Stimulated activated CD8-positive, alpha-beta memory T cell treated with anti-CD3 and anti-CD28 coated beads, Interleukin-15, amount 100 ng/mL, for 24 hours (primary cell): ENCODE data around the gene ETV6.

Source experiments
- DNase-seq: peaks from one replicate; pipeline ENCODE4 v3.0.0-alpha.2; 2020; ENCODE audit warnings: low read depth

The ETV6 gene

GRCh38 chr12:11696084-11696483 lies 46.6 kb downstream of the ETV6 start:
- DNase-seq, result no peak

- no peak for DNase-seq
Observed at GRCh38 chr12:11697131-11697530, 47.7 kb downstream of the ETV6 start.

GRCh38 chr12:11697670-11698387 lies 48.4 kb downstream of the ETV6 start:
- no peak for DNase-seq

DNA sequence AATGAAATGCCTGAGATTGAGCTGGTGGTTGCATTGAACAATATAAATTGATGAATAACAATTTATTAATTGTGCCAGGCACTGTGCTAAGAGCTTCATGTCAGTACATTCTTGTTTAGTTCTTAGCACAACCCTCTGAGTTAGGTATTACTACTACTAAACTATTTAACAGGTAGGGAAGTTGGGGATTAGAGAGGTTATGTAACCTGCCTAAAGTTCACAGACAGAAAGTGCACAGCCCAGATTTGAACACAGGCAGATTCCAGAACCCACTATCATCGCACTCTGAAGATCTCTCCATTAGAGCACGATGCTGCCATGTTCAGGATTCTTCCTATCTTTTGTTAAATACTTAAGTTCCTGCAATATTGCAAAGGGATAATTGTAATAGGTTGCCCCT lies 49.3 kb downstream of the ETV6 start:
- DNase-seq, result no peak

- no peak for DNase-seq
Observed at GRCh38 chr12:11701433-11701832, 52.0 kb downstream of the ETV6 start.

- DNase-seq, result no peak
Observed at GRCh38 chr12:11702959-11703358, 53.5 kb downstream of the ETV6 start.

GRCh38 chr12:11703378-11703777 lies 53.9 kb downstream of the ETV6 start:
- DNase-seq, result no peak

- DNase-seq, result no peak
Observed at GRCh38 chr12:11704089-11704488, 54.6 kb downstream of the ETV6 start.

DNA sequence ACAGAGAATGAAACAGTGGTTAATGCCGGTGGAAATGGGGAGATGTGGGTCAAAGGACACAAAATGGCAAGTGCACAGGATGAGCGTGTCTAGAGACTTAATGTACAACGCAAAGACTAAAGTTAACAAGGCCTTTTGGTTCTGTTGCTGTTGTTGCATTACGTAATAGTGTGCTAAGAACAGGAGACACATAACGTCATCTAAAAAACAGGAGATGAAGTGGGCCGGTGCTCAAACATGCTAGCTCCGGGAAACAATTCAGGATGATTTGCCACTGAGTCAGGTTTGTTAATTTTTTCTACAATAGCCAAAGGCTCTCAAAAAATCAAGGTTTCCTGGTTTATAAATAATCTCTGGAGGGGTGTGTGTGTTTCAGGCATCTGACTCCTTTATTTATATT lies 55.5 kb downstream of the ETV6 start:
- DNase-seq, result no peak

GRCh38 chr12:11706509-11707379 lies 57.3 kb downstream of the ETV6 start:
- no peak for DNase-seq

DNA sequence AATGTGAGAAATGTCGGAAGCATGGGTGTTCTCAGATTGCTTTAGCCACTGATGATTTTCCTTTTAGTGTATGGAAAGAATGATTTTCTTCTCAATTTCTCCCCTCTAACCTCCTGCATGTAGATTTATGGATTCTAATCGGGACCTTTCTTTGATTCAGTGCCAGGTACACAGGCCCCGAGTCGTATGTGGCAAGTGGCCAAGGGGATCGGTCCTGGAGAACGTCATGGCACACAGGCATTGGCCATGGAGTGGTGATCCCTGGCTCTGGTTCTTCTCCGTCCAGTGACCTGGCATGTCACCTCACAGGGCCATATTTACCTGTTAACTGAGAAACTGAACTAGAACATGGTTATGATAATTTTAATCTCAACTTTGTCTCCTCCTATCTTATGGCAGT lies 58.1 kb downstream of the ETV6 start:
- DNase-seq, result no peak

- DNase-seq, result no peak
Observed at GRCh38 chr12:11709513-11709912, 60.0 kb downstream of the ETV6 start.

DNA sequence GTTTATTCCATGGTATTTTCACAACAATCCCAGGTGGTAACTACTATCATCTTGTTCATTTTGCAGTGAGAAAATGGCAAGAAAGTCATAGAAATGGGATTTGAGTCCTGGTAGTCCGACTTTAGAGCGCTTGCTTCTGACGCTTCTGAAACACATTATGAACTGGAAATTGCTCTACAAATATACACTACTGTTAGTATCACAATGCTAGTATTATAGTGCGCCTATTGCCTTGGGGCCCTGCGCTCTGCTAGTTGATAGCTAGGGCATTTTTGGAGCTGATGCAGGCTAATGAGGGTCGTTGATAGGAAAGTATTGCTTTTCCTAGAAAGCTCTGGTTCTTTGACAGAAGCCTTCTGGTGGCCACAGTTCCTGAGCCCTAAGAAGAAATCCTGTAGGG lies 61.0 kb downstream of the ETV6 start:
- no peak for DNase-seq

DNA sequence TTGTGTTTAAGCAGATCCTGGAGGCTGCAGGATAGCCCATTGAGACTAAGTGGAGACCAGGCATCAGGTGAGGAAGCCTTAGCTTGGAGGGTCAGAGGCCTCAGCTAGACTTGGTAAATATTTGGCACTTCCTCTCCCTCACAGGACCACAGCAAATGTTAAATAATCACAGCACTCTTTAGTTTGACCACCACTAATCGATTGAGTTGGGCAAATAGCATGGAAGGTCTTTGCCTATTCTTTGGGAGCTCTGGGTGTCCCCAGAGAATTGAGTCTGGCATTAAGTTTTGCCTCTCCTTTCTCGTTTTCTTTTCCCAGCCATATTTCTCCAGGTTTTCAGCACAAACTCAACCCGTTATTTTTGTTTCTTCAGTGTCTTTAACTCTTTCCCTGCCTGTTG lies 61.4 kb downstream of the ETV6 start:
- no peak for DNase-seq

DNA sequence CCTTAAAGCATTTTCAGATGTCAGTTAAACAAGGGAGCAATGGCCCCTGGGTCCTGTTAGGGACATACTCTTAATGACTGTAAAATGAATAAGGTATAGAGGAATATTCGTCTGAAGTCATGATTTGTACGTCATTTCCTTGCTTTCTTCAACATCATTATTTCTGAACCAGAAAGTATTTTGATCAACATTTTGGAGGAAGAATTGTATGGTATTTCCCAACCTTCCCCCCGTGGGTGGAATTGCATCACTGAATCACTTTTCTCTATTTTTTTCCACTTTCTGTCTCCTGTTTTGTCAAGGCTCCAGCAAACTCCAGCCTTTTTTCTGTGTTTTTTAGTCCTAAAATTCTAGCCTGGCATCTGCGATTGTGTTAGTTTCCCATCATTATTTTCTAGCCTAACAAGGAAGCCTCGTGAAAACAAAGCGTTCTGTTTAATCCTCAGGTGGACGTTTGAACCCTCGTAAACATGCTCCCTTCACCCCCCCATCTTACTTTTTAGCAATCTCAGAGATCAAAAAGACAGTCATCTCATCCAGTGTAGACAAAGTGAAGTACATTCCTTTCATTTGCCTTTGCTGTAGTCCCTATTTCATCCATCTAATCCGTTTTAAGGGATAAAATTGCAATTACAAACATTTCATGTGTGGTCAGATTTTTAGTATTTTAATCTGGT lies 62.3 kb downstream of the ETV6 start:
- no peak for DNase-seq

GRCh38 chr12:11712491-11712890 lies 63.0 kb downstream of the ETV6 start:
- DNase-seq, result no peak

DNA sequence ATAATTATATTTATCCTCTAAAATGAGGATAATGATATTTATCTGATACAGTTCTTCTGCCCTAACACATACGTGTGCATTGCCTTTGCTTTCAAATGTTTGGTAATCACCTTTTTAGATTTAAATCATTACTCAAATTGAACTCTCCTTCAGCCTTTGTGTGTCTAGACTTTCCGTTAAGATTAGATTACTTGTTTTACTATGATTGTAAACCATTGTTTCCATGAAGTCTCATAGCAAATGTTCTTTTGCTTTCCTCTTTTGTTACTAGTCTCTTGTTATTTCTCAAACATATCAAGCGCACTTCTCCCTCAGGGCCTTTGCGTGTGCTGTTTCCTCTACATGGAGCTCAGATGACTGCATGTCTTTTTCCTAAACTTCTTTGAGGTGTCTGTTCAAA lies 63.7 kb downstream of the ETV6 start:
- no peak for DNase-seq

DNA sequence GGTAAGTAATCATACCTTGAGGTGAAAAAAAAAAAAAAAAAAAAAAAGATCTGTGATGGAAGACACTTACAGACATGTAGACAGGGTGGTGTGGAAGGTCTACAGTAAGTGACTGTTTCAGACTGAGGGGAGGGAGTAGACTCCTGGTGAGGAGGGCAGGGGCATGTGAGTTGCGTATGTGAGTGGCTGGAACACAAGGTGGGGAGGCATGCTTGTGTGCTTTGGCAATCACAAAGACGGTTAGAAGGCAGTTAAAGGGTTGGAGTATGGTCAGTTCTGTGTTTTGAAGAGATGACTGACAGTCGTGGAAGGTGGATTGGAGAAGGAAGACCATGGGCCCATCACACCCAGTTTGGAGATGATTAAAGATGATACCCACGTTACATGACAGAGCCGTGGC lies 65.2 kb downstream of the ETV6 start:
- DNase-seq, result no peak

DNA sequence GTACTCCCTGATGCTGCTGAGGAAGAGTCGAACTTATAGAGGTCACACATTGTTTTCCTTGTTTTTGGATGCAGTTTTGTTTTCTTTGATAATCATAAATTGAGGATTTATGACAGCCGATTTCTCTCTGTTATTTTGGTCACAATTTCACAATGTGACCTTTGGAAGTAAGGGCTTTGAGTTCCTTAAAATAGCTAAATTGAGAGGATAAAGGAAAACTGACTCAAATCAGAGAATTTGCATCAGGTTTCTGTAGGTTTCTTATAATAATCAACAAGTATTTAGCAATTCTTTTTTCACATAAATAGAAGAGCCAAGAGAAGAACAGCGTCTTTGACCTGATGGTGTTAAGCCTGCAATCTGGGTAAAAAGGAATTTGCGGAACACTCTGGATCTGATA lies 66.1 kb downstream of the ETV6 start:
- no peak for DNase-seq

GRCh38 chr12:11716794-11717518 lies 67.5 kb downstream of the ETV6 start:
- DNase-seq, result no peak

GRCh38 chr12:11717519-11717961 lies 68.1 kb downstream of the ETV6 start:
- no peak for DNase-seq

GRCh38 chr12:11718105-11718504 lies 68.6 kb downstream of the ETV6 start:
- no peak for DNase-seq
